UCSD-AML1 (cell line): ENCODE results near the gene CHMP2A.
"Not testable (repeated sequence)": the region's sequence is repeated elsewhere in the genome, so short reads cannot be mapped to it uniquely, and the experiment has no call there.

ENCODE experiments used
- DNase-seq: peaks from one replicate; lab custom pipeline; 2025; ENCODE audit not compliant: unreplicated experiment; lab: John Stamatoyannopoulos, UW

Gene CHMP2A

DNA sequence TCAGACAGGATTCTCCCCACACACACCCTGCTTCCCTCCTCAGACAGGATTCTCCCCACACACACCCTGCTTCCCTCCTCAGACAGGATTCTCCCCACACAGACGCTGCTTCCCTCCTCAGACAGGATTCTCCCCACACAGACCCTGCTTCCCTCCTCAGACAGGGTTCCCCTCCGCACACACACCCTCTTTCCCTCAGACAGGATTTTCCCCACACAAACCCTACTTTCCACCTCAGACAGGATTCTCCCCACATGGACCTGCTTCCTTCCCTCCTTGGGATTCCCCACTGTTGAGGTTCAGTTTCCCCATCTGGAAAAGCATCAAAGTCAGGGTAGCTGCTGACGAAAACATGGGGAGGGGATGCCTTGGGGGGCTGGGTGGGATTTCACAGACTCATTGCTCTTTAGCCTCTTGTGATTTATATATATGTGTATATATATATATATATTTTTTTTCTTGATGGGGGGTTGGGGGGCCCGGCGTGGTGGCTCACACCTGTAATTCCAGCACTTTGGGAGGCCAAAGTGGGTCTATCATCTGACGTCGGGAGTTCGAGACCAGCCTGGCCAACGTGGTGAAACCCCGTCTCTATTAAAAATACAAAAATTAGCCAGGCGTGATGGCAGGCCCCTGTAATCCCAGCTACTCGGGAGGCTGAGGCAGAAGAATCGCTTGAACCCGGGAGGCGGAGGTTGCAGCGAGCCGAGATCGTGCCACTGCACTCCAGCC is 12.1 kb downstream of the CHMP2A start:
- DNase-seq = not testable (repeated sequence)

- DNase-seq = not testable (repeated sequence)
These were observed 15.7 kb downstream of the CHMP2A start for GRCh38 chr19:58539169-58539559.

DNA sequence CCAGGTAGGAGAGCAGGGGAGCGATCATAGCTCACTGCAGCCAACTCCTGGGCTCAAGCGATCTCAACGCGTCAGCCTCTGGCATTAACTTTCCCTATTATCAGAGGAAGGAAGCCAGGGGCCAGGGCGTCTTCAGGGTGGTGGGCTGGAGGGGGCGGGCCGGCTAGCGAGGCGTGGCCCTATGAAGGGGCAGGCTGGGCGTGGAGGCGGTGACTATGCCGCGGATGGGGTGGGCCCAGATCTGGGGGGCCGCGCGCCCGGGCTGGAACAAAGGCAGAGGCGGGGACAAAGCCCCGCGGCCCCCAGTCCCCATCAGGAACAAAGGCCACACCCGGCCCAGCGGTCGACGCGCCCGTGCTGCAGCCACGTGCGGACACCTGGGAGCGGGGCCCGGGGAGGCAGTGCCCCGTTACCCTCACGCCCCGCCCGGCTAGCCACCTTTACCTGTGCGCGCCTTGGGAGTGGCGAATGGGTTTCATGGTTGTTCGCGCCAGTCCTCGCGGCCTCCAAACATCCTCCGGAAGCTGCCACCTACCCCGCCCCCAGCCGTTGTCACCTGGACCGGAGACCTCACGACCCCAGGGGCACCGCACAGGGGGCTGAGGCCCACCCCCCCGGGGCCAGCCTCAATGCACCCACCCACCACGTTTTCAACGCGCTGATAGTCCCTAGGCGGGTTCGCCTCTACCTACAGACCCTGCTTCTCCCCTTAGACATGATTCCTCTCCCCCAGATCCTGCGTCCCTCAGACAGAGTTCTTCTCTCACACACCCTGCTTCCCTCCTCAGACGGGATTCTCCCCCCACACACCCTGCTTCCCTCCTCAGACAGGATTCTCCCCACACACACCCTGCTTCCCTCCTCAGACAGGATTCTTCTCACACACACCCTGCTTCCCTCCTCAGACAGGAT is 16.4 kb downstream of the CHMP2A start:
- DNase-seq = no peak

DNA sequence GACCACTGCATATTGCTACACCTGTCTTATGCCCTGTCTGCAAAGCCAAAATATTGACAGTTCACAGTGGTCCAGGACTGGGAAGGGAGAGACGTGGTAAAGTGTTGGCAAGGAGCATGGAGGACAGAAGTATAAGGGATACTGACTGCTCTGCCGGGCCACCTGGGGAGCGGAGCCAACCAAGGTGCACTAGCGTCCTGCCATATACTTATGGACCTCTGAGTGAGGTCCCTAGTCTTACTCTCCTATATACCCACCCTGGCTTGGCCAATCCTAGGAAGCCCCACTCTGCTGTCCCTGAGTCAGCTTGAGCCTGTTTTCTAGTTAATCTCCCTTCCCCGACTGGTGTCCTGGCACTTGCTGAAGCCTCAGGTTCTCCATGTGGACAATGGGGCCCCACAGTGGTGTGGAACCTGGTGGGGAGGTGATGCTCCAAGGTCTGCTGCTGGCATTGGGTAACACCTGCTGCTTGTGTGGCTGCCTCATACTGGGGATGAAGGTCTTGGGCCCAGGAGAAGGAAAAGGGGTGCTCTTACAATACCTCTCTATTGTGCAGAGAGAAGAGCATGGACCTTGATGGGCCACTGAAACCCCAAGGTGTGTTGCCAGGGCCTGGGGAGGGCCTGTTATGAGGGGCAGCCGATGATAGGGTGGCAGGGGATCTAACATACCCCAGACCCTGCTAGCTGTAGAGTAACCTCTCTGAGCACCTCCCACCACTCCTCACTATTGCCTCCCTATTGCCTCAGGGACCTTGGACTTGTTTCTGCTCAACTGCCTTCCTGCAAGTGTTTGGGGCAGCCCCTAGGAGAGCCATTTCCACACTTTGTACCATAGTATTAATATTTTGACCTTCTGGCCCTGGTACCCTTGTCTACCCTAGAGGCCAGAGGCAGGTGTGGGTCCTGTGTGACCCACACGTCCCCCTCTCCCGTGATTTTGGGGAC is 17.8 kb downstream of the CHMP2A start:
- DNase-seq = no peak

DNA sequence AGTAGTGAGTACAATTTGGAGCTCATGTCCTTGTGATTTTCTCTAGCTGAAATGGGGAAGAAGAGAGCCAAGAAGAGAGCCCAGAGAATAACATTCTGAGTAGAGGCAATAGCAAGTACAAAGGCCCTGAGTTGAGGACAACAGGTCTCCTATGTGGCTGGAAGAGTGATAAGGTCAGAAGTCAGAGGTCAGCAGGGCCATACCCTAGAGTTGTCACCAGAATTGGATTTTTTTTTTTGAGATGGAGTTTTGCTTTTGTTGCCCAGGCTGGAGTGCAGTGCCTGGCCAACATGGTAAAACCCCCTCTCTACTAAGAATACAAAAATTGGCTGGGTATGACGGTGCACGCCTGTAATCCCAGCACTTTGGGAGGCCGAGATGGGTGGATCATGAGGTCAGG is 19.0 kb downstream of the CHMP2A start:
- no peak for DNase-seq

- DNase-seq = no peak
These were observed 23.7 kb downstream of the CHMP2A start for GRCh38 chr19:58531034-58531840.

- no peak for DNase-seq
These were observed 25.5 kb downstream of the CHMP2A start for GRCh38 chr19:58529405-58529804.

DNA sequence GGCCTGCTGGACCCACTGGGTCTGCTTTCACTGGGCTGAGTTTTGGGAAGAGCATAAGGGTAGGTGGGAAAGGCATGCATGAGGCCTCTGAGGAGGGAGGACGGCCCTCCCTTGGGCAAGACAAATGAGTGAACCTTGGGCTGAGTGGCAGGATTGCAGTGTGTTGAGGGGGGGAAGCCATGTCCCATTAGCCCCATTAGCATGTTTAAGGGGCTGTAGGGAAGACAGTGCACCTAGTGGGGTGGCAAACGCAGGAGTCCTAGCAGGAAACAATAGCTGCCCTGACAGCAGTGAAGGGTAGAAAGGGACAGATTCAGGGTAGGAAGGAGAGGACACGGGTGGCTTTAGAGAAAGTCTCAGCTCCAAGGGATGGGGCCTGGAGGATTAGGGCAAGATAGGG is 32.2 kb downstream of the CHMP2A start:
- DNase-seq = no peak

DNA sequence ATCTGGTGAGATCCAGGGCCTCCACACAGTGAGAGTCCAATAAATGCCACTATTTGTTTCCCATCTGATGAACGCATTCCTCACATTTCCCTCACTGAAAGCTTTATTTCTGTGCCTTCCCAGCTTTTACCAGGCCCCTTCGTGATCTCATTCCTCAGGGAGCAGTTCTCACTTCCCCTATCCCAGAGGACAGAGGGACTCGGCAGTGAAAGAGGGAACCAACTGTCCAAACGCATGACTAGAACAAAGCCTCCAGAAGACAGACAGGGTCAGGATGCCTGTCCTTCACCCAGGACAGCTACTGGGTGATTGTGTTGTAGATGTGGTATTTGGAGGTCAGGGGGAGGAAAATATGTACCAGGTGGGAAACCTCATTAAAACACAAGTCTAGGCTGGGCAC is 33.3 kb downstream of the CHMP2A start:
- DNase-seq = no peak

GRCh38 chr19:58520257-58520599 is 34.7 kb downstream of the CHMP2A start:
- no peak for DNase-seq

DNA sequence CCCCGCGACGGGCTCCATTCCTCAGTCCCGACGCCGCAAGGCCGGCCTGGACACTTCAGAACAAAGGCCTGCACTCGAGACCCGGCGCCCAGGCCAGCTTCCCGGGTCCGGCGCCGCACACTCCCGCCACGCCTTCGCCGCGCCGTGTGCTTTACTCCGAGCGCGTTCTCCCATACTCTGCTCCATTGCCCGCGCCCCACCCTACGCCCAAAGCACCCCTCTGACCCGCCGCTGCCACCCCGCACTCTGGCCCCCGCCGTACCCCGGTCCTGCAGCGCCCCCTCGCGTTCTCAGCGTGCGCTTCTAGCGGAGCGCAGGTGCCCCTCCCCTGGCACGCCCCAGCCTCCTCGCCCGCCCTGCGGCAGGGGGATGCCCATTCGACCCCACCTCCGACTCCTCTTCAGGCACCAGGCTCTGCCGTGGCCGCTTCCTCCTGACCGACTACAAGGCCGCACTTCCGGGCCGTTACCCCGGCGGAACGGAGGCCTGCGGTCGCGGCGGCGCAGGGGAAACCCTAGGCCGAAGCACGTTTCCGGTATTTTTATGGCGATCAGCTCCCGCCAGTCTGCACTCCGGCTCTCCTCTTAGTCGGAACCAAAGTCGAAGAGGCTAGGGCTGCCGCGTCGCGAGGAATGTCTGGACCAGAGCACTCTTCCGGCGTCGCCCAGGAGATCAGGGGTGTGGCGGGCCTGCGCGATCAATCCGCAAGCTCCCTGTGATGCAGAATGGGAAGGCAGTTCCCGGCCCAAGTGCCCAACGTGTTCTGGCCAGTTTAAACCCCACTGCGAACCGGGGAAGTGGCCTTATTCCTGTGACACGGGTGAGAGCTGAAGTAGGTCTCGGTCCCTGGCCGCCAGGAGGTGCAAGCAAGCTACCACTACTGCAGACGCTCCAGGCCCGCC is 35.3 kb downstream of the CHMP2A start, which contains the start of gene ZBTB45:
Gene ZBTB45 (minus strand): TSS at position 456 of the 902 bp plus-strand sequence. CDS start 2,137 bp downstream, outside the sequence.
- DNase-seq = peak; percentile 96

GRCh38 chr19:58519087-58519354 is 35.9 kb downstream of the CHMP2A start:
- DNase-seq = peak; percentile 79

DNA sequence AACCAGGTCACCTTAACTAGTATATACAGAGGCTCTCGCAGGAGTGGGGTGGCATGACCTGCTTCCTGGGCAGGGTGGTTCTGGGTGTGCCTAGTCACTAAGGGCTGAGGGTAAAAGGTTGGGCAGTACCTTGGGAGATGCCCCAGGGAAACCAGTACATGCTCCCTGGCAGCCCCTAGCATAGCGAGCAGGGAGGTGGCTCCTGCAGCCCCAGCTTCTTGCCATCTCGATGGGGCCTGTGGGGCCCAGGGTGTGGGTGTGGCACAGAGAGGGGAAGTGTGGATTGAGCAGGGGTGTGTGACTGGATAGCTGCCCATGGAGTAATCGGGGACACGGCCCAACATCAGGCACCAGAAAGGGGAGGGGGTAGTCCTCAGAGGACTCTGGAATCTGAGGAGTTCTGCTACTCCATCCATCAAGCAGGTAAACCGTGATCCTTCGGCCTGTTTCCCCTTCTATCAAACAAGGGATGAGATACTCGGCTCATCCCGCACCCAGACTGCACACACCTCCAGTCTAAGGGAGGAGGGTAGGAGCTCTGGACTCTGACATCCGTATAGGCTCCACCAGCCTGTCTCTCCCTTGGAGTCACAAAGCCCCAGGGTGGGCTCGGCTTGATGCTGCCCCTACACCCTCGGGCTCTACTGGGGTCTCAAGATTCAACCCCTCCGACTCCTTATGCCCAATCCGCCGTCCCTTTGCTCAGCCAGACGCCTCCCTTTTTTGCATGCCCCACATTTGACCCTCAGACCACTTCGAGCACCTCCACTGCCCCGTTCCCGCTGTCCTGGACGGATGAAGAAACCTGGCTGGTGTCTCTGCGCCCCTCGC is 36.4 kb downstream of the CHMP2A start:
- DNase-seq = no peak

- no peak for DNase-seq
These were observed 37.7 kb downstream of the CHMP2A start for GRCh38 chr19:58516964-58517833.

DNA sequence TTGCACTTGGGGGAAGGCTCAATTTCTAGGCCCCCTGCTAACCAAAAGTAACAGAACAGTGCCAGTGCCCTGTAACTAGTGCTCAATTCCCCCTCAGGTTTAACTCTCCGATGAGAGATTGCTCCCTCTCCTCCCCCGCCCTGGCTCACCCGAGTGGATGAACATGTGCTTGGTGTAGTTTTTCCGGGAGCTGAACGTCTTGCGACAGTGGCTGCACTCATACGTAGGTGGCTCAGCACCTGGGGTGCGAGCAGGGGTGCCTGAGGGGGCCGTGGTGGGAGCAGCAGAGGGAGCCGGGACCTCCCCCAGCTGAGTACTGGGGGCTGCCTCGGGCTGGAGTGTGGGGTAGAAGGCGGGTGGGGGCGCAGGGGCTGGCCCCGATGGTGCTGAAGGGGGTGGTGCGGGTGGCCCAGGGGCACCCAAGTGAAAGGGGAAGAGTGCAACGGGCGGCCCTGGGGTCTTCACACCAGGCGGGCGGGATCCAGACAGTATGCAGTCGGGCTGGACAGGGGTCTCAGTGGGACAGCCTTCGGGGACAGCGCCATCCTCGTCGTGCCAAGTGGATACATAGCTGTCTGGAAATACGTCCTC is 38.6 kb downstream of the CHMP2A start:
- no peak for DNase-seq

- DNase-seq = no peak
These were observed 39.6 kb downstream of the CHMP2A start for GRCh38 chr19:58515259-58515658.

GRCh38 chr19:58514564-58515022 is 40.3 kb downstream of the CHMP2A start:
- no peak for DNase-seq
